Umbilical cord (tissue), 2 donors: ENCODE data around the gene ZIC5. TPM values are rescaled to one million over a fixed set of nuclear protein-coding genes. Genes with fewer than 3 reads are reported as not detected.

Experiments used
- DNase-seq: peaks from one replicate; pipeline ENCODE4 v3.0.0-alpha.2; 2015; ENCODE audit warnings: low spot score
- total RNA-seq: library from RNA; depleted of rRNA; stranded (reverse); fragments of >200 nt; gene quantifications from one replicate; pipeline ENCODE4 v1.2.3, GENCODE V29; 2014; ENCODE audit warnings: low replicate concordance; ENCODE audit not compliant: insufficient read depth

The ZIC5 gene
- 2.4 TPM for total RNA-seq

DNA sequence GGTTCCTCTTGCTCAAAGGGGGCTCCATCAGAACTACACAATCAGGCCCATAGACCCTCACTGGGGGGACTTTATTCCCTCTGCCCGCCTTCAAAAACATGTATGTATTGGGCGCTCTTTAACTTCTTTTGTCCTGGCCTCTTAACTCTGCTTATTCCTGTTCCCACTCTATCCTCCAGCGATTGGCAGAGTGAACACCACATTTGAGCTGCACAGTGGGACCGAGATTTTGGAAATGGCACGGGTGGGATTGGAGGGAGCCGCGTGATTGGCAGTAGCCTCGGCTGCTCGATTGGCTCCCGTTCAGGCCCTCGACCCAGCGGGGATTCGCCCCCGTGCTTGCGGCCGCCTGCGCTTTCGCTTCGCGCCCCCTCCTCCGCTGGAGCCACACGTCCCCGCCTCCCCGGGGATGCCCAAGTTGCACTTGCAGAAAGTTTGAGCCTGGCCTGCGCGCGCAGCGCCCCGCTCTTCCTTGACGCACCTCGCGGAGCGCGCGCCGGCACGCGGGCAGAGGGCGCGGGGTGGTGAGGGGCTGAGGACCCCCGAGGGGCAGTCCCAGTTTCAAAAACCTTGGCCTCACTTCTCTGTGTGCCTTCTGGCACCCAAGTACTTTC lies at the start of gene ZIC5:
Gene ZIC5 (minus strand): TSS at position 192 of the 614 bp plus-strand sequence. CDS start 164 bp downstream, at position 28.
- no peak for DNase-seq

DNA sequence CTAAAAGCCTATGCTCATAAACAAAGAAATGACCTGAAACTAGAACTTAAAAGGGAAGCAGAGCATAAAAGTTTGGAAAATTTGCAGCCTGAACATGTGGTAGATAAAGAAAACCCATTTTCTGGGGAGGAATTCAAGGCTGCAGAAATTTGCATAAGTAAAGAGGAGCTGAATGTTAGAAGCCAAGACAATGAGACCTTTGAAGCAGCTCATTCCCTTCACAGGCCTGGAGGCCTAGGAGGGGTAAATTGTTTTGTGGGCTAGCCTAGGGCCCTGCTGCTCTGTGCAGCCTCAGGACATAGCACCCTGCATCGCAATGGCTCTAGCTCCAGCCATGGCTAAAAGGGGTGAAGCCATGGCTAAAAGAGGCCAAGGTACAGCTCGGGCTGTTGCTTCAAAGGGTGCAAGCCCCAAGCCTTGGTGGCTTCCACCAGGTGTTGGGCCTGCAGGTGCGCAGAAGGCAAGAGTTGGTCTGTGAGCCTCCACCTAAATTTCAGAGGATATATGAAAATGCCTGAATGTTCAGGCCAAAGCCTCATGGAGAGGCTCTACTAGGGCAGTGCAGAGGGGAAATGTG lies 48.3 kb upstream of the ZIC5 start:
- DNase-seq, result no peak

DNA sequence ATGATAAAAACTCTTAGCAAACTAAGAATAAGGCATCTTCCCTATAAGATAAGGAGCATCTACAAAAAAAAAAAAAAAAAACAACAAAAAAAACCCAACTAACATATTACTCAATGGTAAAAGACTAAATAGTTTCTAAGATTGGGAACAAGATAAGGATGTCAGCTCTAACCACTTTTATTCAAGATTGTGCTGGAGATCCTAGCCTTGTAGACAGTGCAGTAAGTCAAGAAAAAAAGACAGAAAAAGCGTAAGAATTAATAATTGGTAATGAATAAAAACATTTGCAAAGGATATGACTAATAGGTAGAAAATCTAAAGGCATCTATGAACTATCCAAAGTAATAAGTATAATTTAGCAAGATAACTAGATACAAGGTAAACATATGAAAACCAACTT lies 43.1 kb upstream of the ZIC5 start:
- no peak for DNase-seq

DNA sequence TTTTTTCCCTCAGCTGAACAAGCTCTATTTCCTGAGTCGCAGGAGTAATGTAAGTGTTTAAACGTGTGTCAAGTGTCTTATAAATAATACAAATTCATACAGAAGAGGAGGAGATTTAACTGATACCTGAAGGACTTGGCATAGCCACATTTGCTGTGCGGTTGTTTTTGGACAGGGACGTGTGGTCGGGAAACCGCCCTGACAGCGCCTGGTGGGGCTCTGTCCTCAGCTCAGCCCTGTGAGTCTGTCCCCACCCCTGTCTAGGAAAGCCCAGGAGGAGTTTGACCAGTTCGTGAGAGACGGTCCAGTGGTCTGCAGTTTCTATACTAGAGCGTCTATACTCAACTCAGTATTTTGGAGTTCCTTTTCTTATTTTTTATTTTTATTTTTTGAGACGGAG lies 26.7 kb upstream of the ZIC5 start:
- DNase-seq, result no peak

DNA sequence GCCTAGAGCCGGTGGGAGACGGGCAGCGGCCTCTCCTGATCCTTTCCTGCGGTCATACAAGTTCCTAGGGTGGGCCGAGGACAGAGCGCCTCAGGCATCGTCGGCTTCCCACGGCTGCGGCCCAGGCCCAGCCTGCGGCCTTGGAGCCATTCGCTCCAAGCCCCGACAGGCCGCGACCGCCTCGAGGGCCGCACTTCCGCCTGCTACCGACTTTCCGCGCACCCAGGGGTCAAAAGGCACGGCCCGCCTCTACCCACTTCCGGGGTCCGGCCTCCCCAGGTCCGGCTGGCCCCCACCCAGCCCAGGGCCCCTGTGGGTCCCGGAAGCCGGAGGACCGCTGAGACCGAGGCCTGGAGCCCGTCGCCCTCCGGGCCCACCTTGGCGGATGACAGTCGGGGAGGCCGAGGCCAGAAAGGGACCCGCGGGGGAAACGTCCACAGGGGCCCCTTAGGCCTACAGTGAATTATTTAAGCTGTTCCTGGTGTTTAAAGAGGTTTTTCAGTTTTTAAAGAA lies 26.2 kb upstream of the ZIC5 start:
- DNase-seq, result no peak

DNA sequence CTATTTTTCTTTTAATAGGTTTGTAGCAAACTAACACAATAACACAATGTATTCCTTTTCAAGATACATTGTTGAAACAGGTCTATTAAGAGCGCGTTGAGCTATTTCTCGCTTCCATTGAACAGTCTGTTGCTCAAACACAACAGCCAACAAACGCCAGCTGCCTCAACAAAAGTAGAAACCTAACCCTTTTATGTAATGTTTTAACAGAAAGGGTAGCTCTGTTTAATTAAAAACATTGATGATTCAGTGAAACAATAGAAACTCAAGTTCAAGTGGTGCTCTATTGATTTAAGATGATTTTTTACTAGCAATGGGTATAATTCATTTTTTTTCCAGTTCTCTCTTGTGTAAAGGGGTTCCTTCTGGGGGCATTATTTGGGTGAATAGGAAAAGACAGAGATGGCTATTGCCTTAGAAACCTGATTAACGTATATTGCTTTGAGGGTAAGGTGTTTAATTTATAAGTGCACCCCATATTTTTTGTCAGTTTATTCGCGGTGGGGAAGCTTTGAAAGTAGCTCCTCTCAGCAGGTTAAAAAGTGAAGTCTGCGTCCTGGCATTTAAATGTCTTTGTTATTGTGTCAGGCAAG lies 24.9 kb upstream of the ZIC5 start:
- no peak for DNase-seq

DNA sequence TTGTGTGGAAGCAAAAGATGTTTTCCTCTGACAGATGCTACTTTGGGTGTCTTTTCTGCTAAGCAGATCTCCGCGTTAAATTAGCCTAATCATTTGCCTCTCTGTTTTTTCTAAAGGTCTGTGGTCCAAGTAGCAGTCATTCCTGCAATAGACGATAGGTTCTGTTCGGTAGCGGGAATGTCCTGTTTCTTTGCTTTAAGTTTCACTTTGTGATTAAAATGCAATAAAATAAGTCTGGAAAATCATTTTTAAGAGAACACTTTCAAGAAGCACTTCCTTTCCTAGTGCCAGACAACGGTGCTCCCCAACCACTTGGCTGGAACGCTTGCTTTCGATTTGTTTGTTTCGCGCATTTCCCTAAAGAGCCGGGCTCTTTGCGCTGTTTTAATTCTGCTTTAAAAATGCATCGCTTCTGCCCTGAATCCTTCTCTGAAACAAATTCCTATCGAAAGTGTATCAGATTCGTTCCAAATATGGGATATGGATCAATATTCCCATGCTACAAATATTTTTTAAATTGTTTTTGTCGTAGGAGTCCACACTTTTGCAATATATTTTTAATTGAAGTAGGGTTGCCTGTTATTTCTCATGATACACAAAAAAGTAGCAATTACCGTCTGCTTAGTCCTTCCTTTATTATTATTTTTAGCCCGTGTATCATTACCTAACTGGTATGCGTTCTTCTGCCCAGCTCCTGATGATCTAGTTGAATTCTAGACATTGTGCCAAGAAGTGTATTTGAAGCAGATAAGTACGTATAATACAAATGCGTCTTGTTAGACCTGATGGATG lies 24.2 kb upstream of the ZIC5 start:
- no peak for DNase-seq

DNA sequence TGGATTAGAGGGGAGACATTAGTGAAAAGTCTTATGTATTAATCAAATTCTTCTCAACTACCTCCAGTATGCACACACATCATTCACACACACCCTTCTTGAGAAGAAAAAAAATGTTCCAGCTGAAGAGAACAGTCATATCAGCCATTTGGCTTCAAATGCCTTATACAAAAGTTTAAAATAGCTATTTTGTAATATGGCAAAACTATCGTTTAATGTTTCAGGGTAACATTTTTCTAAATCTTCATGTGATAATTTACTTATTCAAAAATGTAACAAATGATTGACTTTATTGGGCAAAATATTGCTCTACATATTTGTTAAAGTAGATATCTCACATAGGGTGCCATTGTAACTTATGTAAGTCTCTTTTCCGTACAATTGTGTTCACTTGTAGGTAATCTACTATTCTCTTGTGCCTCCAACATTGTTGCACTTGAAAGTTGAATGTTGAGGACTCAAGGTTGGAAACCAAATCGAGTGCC lies 23.6 kb upstream of the ZIC5 start:
- no peak for DNase-seq

DNA sequence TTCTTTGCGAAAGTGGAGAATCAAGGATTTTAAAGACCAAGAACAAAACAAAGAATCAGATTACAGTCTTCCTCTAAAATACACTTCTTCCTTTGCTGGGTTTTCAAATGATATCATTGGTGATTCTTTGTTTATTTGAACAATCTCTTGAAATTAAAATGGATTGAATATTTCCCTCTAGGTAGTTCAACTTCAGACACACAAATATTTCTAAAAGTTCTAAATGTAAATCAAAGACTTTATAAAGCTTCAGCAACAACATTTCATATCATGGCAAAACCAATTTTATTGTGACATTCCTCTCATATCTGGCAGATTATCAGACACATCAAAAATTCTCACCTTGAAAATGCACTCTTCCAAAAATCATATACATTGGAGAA lies 23.1 kb upstream of the ZIC5 start:
- DNase-seq, result no peak

DNA sequence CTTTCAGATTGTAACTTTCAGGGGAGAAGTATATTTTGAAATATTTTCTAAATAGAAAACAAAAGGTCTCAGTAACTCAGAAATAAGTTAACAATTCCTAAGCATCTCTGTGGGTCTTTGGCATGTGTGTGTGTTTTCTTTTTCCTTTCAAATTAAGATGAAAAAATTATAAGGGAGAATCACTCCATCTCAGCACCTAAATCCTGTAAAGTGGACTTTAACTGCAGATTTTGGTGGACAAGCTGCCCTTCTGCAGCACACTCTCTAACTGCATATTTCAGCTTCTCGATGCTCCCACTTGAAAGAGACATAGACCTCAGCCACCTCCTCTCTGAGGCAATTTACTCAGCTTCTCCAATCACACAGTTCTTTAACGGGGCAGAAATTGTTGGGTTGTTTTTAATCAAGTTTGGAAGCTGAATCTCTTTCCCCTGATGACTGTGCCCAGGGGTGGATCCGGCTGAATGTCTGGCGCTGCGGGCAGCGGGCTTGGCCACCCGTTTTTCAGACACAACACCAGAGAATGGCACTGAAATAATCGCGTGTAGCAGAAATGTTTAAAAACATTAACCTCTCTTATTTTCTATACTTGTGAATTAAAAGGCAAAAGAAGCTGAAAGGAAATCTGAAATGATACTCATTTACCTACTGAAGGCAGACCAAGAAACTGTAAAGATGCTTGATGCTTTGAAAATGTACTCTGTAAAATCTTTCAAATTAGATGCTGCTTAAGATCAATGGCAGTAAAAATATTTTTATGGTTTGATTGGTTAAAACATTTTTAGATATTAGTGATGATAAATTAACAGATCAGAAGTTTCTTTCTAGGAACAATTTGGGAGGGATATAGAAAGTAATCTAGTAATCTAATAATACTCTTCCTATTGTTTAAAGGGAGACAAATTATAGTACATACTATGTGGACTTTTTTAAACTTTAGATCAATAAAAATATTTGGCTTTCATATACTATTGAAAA lies 22.4 kb upstream of the ZIC5 start:
- no peak for DNase-seq

DNA sequence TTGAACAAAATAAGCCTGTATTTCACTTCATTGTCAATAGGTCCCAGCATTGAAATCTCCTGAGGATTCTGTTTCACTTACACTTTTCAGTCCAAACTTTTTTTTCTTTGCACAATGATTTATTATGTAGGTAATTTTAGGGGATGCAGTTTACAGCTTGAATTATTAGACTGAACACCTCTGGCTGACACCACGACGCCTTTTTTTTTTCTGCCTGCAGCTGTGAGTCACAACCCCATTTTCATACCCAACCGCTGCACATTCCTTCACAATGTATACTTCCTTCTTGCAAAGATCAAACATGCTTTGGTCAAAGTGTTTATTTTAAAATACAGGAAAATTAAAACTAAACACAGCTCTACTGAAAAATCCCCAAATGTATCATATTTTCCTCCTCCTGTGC lies 21.4 kb upstream of the ZIC5 start:
- DNase-seq, result no peak

DNA sequence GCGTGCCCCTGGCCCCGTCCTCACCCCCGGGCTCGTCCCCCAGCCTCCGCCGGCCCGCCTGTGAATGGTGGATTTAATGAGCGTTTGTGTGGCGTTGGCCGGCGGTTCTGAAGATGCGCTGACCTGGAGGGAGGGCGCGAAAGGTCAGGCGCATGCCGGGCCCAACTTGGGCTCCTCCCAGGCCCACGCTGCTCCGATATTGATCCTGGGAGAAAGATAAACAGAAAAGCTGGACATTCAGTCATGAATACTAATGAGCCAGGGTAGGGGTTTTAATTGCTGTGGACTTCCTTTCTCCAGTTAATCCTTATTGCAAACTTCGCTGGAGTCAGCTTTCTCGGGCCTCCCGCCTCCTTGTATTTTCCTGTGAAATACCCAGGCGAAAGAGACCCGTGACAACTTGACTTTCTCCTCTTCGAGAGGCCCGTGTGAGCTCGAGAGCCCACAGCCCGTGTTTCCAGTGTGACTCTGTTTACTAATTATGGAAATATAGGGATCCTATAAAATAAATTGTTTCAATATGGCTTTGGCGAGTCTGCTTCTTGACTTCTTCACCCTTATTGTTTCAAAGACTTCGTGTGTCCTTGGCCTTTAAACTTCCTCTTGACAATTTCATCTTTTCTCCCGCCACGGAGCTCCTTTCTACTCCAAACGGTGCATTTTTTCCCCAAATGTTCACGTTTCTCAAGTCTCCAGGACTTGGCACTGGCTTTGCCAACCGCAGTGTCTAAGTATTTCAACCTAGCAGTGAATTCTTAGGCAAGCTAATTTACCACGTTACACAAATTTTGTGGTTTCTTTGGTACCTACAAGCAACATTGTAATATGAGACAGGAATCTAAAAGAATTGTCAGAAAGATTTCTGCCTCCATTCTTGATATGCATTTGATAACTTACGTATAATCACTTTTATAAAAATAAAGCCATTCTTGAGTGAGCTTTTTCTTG lies 20.5 kb upstream of the ZIC5 start:
- DNase-seq, result peak; percentile 0

DNA sequence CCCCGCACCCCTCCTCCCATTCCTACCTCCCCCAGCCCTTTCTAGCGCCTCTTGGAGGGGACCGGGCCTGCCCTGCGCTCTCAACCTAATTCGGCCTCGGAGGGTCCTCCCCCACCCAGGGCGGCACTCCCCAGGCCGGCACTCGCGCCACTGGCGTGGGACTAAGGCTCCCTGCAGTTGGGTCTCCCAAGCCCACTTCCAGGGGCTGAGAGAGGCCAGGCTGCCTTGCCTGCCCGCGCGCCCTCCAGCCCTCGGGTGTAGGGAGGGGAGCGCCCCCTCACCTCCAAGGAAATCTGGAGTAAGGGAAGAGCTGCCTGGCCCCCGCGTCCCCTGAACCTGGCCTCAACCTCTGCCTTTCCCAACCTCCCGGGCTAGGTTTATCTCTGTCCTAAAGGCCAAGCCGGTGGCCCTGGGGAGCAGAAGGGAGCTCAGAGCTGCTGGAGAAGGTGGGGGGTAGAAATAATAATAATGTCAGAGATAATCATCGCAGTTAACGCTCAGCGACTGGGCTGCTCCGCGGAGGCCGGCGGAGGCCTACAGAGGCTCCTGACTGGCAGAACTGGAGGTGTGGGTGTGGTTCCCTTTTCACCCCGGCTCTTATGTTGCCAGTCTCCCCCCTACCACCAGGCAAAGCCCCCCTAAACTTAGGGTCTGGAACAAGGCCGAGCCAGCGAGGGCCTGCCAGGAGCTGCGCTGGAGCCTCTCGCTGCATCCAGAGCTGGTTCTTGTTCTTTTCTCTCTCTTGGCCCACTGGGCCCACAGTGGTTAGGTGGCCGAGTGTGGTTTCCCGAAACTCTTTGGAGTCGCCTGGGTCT lies 19.7 kb upstream of the ZIC5 start:
- no peak for DNase-seq

DNA sequence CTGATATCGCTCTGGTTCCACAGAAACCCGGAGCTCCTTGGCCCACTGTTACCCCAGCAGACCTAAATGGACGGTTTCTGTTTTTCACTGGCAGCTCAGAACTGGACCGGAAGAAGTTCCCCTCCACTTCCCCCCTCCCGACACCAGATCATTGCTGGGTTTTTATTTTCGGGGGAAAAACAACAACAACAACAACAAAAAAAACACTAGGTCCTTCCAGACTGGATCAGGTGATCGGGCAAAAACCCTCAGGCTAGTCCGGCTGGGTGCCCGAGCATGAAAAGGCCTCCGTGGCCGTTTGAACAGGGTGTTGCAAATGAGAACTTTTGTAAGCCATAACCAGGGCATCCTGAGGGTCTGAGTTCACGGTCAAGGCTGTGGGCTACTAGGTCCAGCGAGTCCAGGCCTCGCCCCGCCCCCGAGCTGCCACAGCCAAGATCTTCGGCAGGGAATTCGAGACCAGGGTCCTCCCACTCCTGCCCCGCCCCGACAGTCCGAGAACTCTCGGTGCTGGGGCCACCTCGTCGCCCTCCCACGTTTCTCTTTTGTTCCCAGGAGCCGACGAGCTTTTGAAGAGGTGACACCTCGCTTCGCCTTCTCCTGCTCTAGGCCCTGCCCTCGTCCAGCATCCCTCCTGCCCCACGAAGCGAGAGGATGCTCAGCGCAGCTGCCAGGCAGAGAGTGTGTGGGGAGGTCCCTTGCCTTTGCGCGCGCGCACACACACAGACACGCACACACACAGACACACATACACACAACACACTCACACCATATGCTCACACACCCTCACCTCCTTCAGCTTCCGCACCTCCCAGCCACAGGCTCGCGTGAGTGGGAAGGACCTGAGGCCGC lies 18.8 kb upstream of the ZIC5 start:
- DNase-seq, result no peak

DNA sequence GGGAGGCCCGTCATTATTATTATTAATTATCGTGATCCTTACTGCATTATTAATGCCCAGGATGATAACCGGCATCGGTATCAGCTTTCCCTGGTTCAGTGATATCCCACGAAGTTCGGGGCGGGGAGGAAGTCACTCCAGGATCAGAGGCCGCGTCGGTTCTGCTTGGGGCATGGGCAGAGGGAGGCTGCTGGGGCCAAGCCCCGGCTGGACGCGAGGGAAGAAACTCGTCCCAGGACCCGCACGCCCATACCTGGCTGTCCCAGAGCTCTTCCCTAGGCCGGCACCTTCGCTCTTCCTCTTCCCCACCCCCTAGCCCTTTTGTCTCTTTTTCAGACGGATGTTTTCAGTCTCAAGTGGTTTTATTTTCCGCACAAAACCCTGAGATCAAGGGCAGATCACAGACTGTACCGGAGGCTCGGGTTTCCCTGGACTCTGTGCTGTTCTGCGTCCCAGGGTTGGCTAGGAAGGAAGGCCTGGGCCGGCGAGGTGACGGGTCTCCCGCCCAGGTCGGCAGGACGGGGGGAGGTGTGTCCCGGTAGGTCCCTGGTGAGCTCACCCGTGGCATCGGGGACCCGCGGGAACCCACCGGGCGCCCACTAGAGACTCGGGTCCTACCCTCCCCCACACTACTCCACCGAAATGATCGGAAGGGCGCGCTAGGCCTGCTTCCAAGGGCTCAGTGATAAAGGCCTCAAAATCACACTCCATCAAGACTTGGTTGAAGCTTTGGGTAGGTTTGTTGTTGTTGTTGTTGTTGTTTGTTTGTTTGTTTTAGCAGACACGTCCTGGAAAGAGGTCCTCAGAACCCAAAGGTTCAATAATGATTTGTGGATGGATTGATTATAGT lies 17.9 kb upstream of the ZIC5 start:
- no peak for DNase-seq

DNA sequence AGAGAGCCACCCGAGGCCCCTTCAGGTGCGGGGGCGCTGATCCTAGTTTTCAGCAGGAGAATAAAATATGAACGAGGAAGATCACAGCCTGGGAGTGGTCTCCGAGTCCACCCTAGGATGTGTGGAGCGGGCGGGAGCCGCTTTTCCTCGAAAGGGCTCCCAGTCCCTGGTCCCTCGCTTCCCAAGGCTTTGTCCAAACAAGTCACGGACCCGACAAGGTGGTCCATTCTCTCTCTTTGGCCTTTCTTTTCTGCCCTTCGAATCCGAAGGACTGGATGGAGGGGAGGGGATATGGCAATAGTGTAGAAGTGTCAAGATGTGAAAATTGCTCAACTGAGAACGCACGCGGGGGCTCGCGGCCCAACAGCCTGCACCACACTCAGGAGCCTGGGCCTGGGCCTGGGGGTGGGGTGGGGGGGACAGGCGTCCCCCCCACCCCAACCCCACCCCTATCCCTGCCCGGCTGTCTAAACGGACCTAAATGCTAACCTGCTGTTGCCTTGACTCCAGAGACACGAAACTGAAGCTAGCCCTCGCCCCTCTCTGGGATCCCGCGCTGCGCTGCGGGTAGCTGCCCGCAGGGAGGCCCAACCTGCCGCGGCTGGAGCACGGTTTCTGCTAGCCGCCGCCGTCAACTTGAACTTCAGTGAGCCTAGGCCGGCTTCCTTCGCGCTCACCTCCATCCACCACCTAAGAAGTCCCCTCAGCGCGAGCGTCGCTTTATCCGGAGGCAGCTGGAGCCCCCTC lies 17.1 kb upstream of the ZIC5 start:
- DNase-seq, result no peak
